Tibial nerve (tissue), 4 donors: Measurements from ENCODE around the gene GIMAP7. TPM values are rescaled to one million over a fixed set of nuclear protein-coding genes. Genes with fewer than 3 reads are reported as not detected.

Source experiments
- DNase-seq, 2 donors: peaks; one replicate each; pipeline ENCODE4 v3.0.0-alpha.2; 2019; ENCODE audit warnings: low spot score in 2 of 2
- H3K27ac ChIP-seq, 4 donors: fragments of 200-600 bp; sonication (generic) in 3 of 4; one replicate each; pipeline ENCODE4 v1.5.1; 2017 to 2019; ENCODE audit warnings: mild to moderate bottlenecking in 1 of 4
- H3K27me3 ChIP-seq, 2 donors: fragments of 200-600 bp; sonication (generic) in 1 of 2; one replicate each; pipeline versions ENCODE4 v1.5.1 to v1.6.0; 2017 to 2019
- H3K36me3 ChIP-seq, 3 donors: fragments of 200-600 bp; sonication (generic); one replicate each; pipeline ENCODE4 v1.5.1; 2018 to 2019
- H3K4me1 ChIP-seq, 4 donors: fragments of 200-600 bp; sonication (generic) in 3 of 4; one replicate each; pipeline ENCODE4 v1.5.1; 2017 to 2019
- H3K4me3 ChIP-seq, 4 donors: fragments of 200-600 bp; sonication (generic) in 3 of 4; one replicate each; pipeline ENCODE4 v1.5.1; 2017 to 2019; ENCODE audit warnings: mild to moderate bottlenecking in 1 of 4, moderate library complexity in 1 of 4
- H3K9me3 ChIP-seq, 4 donors: fragments of 200-600 bp; sonication (generic) in 3 of 4; one replicate each; pipeline ENCODE4 v1.5.1; 2017 to 2019
- EP300 ChIP-seq, 2 donors: sonication (generic); formaldehyde crosslinking; IDR thresholded peaks; one replicate each; pipeline ENCODE4 v1.6.1; 2017; ENCODE audit warnings: antibody characterized with exemption in 2 of 2, mild to moderate bottlenecking in 1 of 2
- POLR2A ChIP-seq, 2 donors: fragments of 450-650 bp; IDR thresholded peaks; one replicate each; pipeline ENCODE4 v1.6.1; 2017; ENCODE audit warnings: antibody characterized with exemption in 2 of 2, mild to moderate bottlenecking in 2 of 2, moderate library complexity in 2 of 2
- WGBS, 2 donors: methylation state at CpG; one replicate each; pipeline ENCODE4 v1.1.5; 2018; 5-methylcytosine and 5-hydroxymethylcytosine counted together
- total RNA-seq, 4 donors: library from RNA; depleted of rRNA; stranded (reverse); fragments of >200 nt; gene quantifications; one replicate each; pipeline ENCODE4 v1.1.0, GENCODE V29; 2016
- TF ChIP-seq, protein P1 (sequence below), 5 experiments: fragments of 200-600 bp in 3 of 5; fragments of 450-650 bp in 2 of 5; sonication (generic) in 3 of 5; IDR thresholded peaks; one replicate each; pipeline ENCODE4 v1.5.1; 2016 to 2019; ENCODE audit warnings: antibody characterized with exemption in 5 of 5, mild to moderate bottlenecking in 3 of 5, moderate library complexity in 2 of 5

Gene GIMAP7
- total RNA-seq, 4 donors from 2014 or later, result 18.8 to 25.7 (median 23.6) TPM

- Histone ChIP-seq H3K4me3 (no peak overlapping the region), H3K27ac (no peak overlapping the region), H3K36me3 (no peaks in the 10 kb centered on the region), H3K4me1 (no peaks in the 10 kb centered on the region), H3K27me3 (no peaks in the 10 kb centered on the region), H3K9me3 (peaks cover 0 to 20% (median 0%) of the 10 kb centered on the region in 4 donors)
- no peak for TF ChIP-seq POLR2A (IDR thresholded peaks at IDR 0.05)
- TF ChIP-seq, protein P1, sequence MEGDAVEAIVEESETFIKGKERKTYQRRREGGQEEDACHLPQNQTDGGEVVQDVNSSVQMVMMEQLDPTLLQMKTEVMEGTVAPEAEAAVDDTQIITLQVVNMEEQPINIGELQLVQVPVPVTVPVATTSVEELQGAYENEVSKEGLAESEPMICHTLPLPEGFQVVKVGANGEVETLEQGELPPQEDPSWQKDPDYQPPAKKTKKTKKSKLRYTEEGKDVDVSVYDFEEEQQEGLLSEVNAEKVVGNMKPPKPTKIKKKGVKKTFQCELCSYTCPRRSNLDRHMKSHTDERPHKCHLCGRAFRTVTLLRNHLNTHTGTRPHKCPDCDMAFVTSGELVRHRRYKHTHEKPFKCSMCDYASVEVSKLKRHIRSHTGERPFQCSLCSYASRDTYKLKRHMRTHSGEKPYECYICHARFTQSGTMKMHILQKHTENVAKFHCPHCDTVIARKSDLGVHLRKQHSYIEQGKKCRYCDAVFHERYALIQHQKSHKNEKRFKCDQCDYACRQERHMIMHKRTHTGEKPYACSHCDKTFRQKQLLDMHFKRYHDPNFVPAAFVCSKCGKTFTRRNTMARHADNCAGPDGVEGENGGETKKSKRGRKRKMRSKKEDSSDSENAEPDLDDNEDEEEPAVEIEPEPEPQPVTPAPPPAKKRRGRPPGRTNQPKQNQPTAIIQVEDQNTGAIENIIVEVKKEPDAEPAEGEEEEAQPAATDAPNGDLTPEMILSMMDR (IDR thresholded peaks at IDR 0.05), result no peak
- WGBS, 2 donors, result 60 to 90% methylated on average over 1 of the region's 1 CpG
- DNase-seq, result no peak
Observed at GRCh38 chr7:150560486-150560885, 45.8 kb downstream of the GIMAP7 start.

DNA sequence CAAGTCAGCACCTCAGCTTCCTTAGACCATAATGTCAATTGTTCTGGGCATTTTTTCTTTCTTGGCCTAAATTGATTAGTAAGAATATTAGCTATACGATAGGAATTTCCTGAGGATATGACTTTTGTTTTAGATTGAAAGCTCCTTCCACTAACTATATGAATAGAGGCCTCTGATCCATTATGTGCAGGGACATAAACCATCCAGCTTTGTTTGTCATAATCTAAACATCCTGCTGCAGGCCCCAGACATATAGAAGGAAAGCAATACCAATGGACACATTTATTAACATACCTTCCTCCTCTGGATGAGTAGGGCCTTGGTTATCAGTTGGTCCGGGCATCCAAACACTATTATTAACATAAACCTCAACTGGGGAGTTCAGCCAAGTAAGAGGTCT, 48.2 kb downstream of the GIMAP7 start:
- Histone ChIP-seq H3K4me1 (no peaks in the 10 kb centered on the region), H3K27me3 (no peaks in the 10 kb centered on the region), H3K4me3 (no peak overlapping the region), H3K36me3 (no peaks in the 10 kb centered on the region), H3K27ac (no peak overlapping the region), H3K9me3 (peaks cover 0 to 20% (median 0%) of the 10 kb centered on the region in 4 donors)
- no peak for TF ChIP-seq POLR2A (IDR thresholded peaks at IDR 0.05)
- TF ChIP-seq EP300 (IDR thresholded peaks at IDR 0.05), result no peak
- TF ChIP-seq, protein P1 (IDR thresholded peaks at IDR 0.05), result no peak
- DNase-seq, result no peak
- 48 to 60% methylated on average over 2 of the region's 2 CpGs for WGBS, 2 donors

GRCh38 chr7:150564006-150564405, 49.3 kb downstream of the GIMAP7 start:
- 45 to 54% methylated on average over 5 of the region's 5 CpGs for WGBS, 2 donors
- DNase-seq, result no peak

DNA sequence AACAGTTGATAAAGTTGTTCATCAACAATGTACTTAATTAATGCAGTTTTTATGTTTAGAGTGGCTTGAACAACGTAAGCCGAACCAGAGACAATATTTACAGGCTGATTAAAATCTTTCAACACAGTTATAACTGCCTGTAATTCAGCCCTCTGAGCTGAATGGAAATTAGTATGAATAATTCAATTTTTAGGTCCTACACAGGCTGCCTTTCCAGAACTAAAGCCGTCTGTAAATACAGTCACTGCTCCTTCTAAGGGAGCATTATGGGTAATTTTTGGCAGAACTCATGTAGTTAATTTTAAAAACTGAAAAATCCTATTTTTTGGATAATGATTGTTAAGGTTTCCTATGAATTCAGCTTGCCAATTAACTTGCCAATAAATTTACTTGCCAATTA, 49.9 kb downstream of the GIMAP7 start:
- H3K9me3 ChIP-seq, result peaks cover 0 to 16% (median 0%) of the 10 kb centered on the region in 4 donors
- no peaks in the 10 kb centered on the region for H3K36me3 ChIP-seq
- H3K27ac ChIP-seq, result no peak overlapping the region
- 50 to 51% methylated on average over 3 of the region's 3 CpGs for WGBS, 2 donors
- TF ChIP-seq, protein P1 (IDR thresholded peaks at IDR 0.05), result no peak
- TF ChIP-seq POLR2A (IDR thresholded peaks at IDR 0.05) (no peak), EP300 (IDR thresholded peaks at IDR 0.05) (no peak)
- no peak overlapping the region for H3K4me3 ChIP-seq
- no peaks in the 10 kb centered on the region for H3K4me1 ChIP-seq
- DNase-seq, result no peak
- H3K27me3 ChIP-seq, result no peaks in the 10 kb centered on the region

More at GRCh38 chr7:150564006-150564405, 49.3 kb downstream of the GIMAP7 start:
- TF ChIP-seq EP300 (IDR thresholded peaks at IDR 0.05), result no peak
- TF ChIP-seq, protein P1 (IDR thresholded peaks at IDR 0.05), result no peak
- no peak for TF ChIP-seq POLR2A (IDR thresholded peaks at IDR 0.05)
- Histone ChIP-seq H3K27ac (no peak overlapping the region), H3K27me3 (no peaks in the 10 kb centered on the region), H3K4me1 (no peaks in the 10 kb centered on the region), H3K4me3 (no peak overlapping the region), H3K9me3 (peaks cover 0 to 20% (median 0%) of the 10 kb centered on the region in 4 donors), H3K36me3 (no peaks in the 10 kb centered on the region)

GRCh38 chr7:150565239-150565638, 50.6 kb downstream of the GIMAP7 start:
- Histone ChIP-seq H3K4me1 (no peaks in the 10 kb centered on the region), H3K27me3 (no peaks in the 10 kb centered on the region), H3K27ac (no peak overlapping the region), H3K36me3 (no peaks in the 10 kb centered on the region), H3K4me3 (no peak overlapping the region), H3K9me3 (peaks cover 0 to 9% (median 0%) of the 10 kb centered on the region in 4 donors)
- no peak for DNase-seq
- no peak for TF ChIP-seq POLR2A (IDR thresholded peaks at IDR 0.05)
- TF ChIP-seq, protein P1 (IDR thresholded peaks at IDR 0.05), result no peak
- no peak for TF ChIP-seq EP300 (IDR thresholded peaks at IDR 0.05)
- 68 to 71% methylated on average over 7 of the region's 7 CpGs for WGBS, 2 donors
